Neutrophil (primary cell): ENCODE data around the gene PIKFYVE.
"Not testable (repeated sequence)": the region's sequence is repeated elsewhere in the genome, so short reads cannot be mapped to it uniquely, and the experiment has no call there.

ENCODE experiments used
- H3K27ac ChIP-seq: fragments of 200-600 bp; sonication (generic); 2 replicates; pipeline ENCODE4 v1.5.1; 2016; ENCODE audit warnings: mild to moderate bottlenecking, moderate library complexity
- H3K27me3 ChIP-seq: fragments of 200-600 bp; sonication (generic); 2 replicates; pipeline ENCODE4 v1.6.0; 2016; ENCODE audit warnings: mild to moderate bottlenecking
- H3K36me3 ChIP-seq: fragments of 200-600 bp; sonication (generic); 2 replicates; pipeline ENCODE4 v1.5.1; 2017
- H3K4me1 ChIP-seq, 2 experiments: fragments of 200-600 bp in 1 of 2; sonication (generic) in 1 of 2; 1 replicate in 1 of 2; 2 replicates in 1 of 2; pipeline versions ENCODE4 v1.5.1 to v1.6.1; 2013 to 2016; ENCODE audit warnings: low read depth in 1 of 2, low read length in 1 of 2, mild to moderate bottlenecking in 1 of 2, moderate library complexity in 1 of 2; ENCODE audit not compliant: control insufficient read depth in 1 of 2, insufficient read depth in 1 of 2
- H3K4me3 ChIP-seq, 2 experiments: fragments of 200-600 bp in 1 of 2; sonication (generic) in 1 of 2; 1 replicate in 1 of 2; 2 replicates in 1 of 2; pipeline ENCODE4 v1.5.1; 2013 to 2016; ENCODE audit warnings: low read depth in 1 of 2, low read length in 1 of 2, mild to moderate bottlenecking in 1 of 2, moderate library complexity in 1 of 2
- H3K9me3 ChIP-seq: fragments of 200-600 bp; sonication (generic); 2 replicates; pipeline ENCODE4 v1.5.1; 2016
- TF ChIP-seq, protein P1 (sequence below): fragments of 200-600 bp; sonication (generic); IDR thresholded peaks from 2 replicates; pipeline ENCODE4 v1.5.1; 2016; ENCODE audit warnings: antibody characterized with exemption

The PIKFYVE gene

DNA sequence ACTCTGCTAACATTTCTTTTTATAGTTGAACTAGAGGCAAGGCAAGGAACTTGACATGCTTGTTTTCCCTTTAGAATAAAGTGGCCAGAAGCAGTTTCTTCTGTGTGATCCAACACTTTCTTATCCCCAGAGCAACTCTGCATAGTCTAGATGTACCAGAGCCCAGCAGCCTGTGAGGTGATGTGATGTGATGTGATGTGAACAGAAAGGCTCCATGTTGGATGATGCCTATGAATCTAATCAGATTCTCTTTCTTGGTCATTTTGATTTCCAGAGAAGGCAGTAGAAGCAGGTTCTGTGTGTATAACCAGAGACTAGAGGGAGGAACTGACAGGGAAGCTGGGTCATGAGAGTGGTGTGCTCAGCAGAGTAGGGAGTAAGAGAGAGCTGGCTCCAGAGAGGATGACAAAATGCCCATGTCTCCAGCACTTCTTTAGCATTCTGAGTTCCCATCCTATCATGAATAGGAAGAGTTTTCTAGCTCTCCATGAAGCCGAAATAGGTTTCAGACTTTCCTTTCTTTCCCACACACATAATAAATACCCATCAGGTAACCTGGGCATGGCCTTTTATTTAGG lies 109.5 kb downstream of the PIKFYVE start:
- no peak overlapping the region for H3K27ac ChIP-seq
- no peak overlapping the region for H3K4me3 ChIP-seq
- no peaks in the 10 kb centered on the region for H3K27me3 ChIP-seq
- TF ChIP-seq, protein P1, sequence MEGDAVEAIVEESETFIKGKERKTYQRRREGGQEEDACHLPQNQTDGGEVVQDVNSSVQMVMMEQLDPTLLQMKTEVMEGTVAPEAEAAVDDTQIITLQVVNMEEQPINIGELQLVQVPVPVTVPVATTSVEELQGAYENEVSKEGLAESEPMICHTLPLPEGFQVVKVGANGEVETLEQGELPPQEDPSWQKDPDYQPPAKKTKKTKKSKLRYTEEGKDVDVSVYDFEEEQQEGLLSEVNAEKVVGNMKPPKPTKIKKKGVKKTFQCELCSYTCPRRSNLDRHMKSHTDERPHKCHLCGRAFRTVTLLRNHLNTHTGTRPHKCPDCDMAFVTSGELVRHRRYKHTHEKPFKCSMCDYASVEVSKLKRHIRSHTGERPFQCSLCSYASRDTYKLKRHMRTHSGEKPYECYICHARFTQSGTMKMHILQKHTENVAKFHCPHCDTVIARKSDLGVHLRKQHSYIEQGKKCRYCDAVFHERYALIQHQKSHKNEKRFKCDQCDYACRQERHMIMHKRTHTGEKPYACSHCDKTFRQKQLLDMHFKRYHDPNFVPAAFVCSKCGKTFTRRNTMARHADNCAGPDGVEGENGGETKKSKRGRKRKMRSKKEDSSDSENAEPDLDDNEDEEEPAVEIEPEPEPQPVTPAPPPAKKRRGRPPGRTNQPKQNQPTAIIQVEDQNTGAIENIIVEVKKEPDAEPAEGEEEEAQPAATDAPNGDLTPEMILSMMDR = no peak
- H3K4me1 ChIP-seq = no peaks in the 10 kb centered on the region
- peaks cover 5% of the 10 kb centered on the region for H3K36me3 ChIP-seq
- no peaks in the 10 kb centered on the region for H3K9me3 ChIP-seq

DNA sequence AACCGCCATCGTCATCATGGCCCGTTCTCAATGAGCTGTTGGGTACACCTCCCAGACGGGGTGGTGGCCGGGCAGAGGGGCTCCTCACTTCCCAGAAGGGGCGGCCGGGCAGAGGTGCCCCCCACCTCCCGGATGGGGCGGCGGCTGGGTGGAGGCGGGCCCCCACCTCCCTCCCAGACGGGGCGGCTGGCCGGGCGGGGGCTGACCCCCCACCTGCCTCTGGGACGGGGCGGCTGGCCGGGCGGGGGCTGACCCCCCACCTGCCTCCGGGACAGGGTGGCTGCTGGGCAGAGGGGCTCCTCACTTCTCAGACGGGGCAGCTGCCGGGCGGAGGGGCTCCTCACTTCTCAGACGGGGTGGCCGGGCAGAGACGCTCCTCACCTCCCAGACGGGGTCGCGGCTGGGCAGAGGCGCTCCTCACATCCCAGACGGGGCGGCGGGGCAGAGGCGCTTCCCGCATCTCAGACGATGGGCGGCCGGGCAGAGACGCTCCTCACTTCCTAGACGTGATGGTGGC lies 111.3 kb downstream of the PIKFYVE start:
- H3K27me3 ChIP-seq, H3K27ac ChIP-seq, H3K4me3 ChIP-seq, H3K9me3 ChIP-seq, H3K4me1 ChIP-seq, H3K36me3 ChIP-seq: not testable (repeated sequence)

DNA sequence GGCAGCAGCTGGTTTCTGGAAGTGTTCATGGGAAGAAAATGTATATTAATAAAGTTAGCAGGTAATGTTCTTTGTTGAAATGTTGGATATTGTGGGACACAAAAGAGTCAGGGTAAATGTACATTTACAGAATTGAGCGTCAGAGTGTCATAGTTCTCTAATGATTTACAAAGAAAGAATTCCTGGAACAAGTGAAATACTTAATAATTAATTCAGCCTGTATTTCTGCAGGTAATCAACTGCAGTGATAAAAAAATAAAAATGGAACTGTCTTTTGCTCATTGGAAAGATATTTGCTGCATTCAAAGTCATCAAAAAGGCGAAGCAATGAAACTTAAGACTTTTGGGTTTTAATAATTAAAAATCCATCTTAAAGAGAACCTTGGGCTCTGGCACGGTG lies 113.1 kb downstream of the PIKFYVE start:
- H3K4me1 ChIP-seq = no peaks in the 10 kb centered on the region
- no peak overlapping the region for H3K4me3 ChIP-seq
- H3K27ac ChIP-seq = no peak overlapping the region
- H3K27me3 ChIP-seq = no peaks in the 10 kb centered on the region
- peaks cover 5% of the 10 kb centered on the region for H3K36me3 ChIP-seq
- TF ChIP-seq, protein P1 = no peak
- no peaks in the 10 kb centered on the region for H3K9me3 ChIP-seq

DNA sequence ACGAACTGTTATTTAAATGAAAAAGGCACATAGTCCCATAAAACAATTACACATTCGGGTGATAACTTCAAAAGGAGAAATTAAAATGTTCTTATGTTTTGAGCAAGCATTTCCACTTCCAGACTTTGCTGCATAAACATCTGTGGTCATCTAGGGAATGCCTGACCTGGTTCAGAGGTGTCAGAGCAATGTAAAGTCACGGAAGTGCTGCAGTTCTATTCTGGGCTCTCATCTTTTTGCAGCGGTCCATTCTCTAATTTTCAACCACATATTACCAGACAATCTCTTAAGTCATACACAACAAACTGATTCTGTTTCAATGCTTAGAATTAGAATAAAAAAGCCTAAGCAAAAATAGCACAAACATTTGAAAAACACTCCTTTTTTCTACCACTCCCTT lies 118.6 kb downstream of the PIKFYVE start:
- H3K27me3 ChIP-seq = no peaks in the 10 kb centered on the region
- H3K4me3 ChIP-seq = no peak overlapping the region
- H3K36me3 ChIP-seq = no peaks in the 10 kb centered on the region
- H3K27ac ChIP-seq = no peak overlapping the region
- H3K4me1 ChIP-seq = no peaks in the 10 kb centered on the region
- H3K9me3 ChIP-seq = no peaks in the 10 kb centered on the region
- TF ChIP-seq, protein P1 = no peak

DNA sequence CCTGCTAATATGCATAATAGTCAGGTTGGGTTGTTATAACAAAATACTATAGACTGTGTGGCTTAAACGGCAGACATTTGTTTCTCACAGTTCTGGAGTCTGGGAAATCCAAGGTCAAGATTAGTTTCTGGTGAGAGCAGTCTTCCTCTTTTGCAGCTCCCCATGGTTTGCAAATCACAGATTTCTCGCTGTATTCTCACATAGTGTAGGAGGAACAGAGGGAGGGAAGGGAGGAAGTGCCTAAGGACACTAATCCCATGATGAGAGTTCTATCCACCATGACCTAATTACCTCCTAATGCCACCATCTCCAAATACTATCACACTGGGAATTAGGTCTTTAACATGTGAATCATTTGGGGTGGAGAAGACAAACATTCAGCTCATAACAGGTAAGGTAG lies 120.5 kb downstream of the PIKFYVE start:
- Histone ChIP-seq H3K27ac (no peak overlapping the region), H3K9me3 (no peaks in the 10 kb centered on the region), H3K27me3 (no peaks in the 10 kb centered on the region), H3K4me1 (no peaks in the 10 kb centered on the region), H3K4me3 (no peak overlapping the region), H3K36me3 (no peaks in the 10 kb centered on the region)
- TF ChIP-seq, protein P1 = no peak

DNA sequence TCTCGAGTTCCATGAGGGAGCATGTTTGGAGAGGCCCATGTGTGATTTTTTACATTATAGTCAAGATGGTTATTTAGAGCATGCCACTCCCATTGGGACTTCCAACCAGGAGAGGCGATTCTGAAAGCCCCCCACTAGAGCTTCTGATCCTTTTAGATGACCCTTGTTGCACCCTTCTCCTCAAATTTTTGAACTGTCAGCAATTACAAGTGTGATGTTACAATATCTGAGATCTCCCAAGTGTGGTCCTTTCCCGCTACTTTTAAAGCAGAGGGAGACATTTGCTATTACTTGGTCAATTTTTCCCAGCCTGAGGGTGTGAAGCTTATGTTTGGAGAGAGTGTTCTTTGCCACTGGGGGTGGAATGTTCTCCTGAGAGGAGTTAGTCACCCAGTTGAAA lies 123.9 kb downstream of the PIKFYVE start:
- no peaks in the 10 kb centered on the region for H3K36me3 ChIP-seq
- no peak overlapping the region for H3K27ac ChIP-seq
- H3K4me3 ChIP-seq = no peak overlapping the region
- TF ChIP-seq, protein P1 = no peak
- H3K9me3 ChIP-seq = peaks cover 6% of the 10 kb centered on the region
- no peaks in the 10 kb centered on the region for H3K27me3 ChIP-seq
- H3K4me1 ChIP-seq = no peaks in the 10 kb centered on the region
